K562 (cell line): ENCODE measurements around the gene SRSF6. TPM values are rescaled to one million over a fixed set of nuclear protein-coding genes. Genes with fewer than 3 reads are reported as not detected.

Source experiments
- ATAC-seq: fragments of 200-7000 bp; cut with Tn5 transposase; 3 replicates; pipeline ENCODE4 v1.9.1; 2020; ENCODE audit warnings: moderate library complexity
- BruUV-seq: library from RNA; stranded (reverse); fragments of 400-500 nt; replicated peaks from 2 replicates; lab custom pipeline; 2021; lab: Mats Ljungman, UMichigan
- CTCF ChIA-PET: fragments of 300-600 bp; formaldehyde crosslinking; extraction: SDS; loops from one replicate; lab custom pipeline; 2021; ENCODE audit warnings: low intra/inter-chr PET ratio; lab: Yijun Ruan, JAX
- POLR2A ChIA-PET: fragments of 300-600, 350-650 bp; sonication (Branson Sonifier 250); formaldehyde crosslinking; extraction: SDS; loops from one replicate; lab custom pipeline; 2021; ENCODE audit warnings: antibody characterized with exemption, inconsistent platforms; lab: Yijun Ruan, JAX
- DNase-seq, 4 experiments: peaks; one replicate each; pipeline versions ENCODE4 v3.0.0 to v3.0.0-alpha.2; 2011 to 2018; ENCODE audit warnings: low spot score in 3 of 4, mixed read lengths in 3 of 4; ENCODE audit errors: extremely low read depth in 1 of 4
- FAIRE-seq: peaks from 2 replicates; lab custom pipeline; 2011; peaks lifted over from hg19 to GRCh38; lab: Jason Lieb, UNC
- H2AFZ ChIP-seq: 2 replicates; pipeline ENCODE4 v1.6.0; 2011; ENCODE audit warnings: low read depth, low read length, control low read depth, inconsistent platforms
- H3K27ac ChIP-seq: fragments of 200-600 bp; 3 replicates; pipeline ENCODE4 v1.8.0; 2011; ENCODE audit warnings: low read depth, mild to moderate bottlenecking, control low read depth, inconsistent platforms, low read length, moderate library complexity, mixed read lengths; ENCODE audit errors: extremely low read depth
- H3K27me3 ChIP-seq, 2 experiments: fragments of 300-600 bp in 1 of 2; 2 replicates in 1 of 2; 3 replicates in 1 of 2; pipeline versions ENCODE4 v1.6.0 to v1.8.0; 2011; ENCODE audit warnings: inconsistent platforms in 2 of 2, low read length in 2 of 2, mild to moderate bottlenecking in 1 of 2, mixed read lengths in 1 of 2, moderate library complexity in 1 of 2; ENCODE audit not compliant: control insufficient read depth in 2 of 2, insufficient read depth in 2 of 2
- H3K36me3 ChIP-seq: fragments of 300-600 bp; 3 replicates; pipeline ENCODE4 v1.8.0; 2011; ENCODE audit warnings: mild to moderate bottlenecking, low read length, inconsistent platforms; ENCODE audit not compliant: control insufficient read depth, insufficient read depth
- H3K4me1 ChIP-seq, 2 experiments: fragments of 200-600 bp in 1 of 2; replicated peaks in 1 of 2; 2 replicates in 1 of 2; 3 replicates in 1 of 2; pipeline versions ENCODE4 v1.5.1 to v1.8.0; 2011; ENCODE audit warnings: inconsistent platforms in 2 of 2, low read length in 2 of 2, mild to moderate bottlenecking in 1 of 2, mixed read lengths in 1 of 2, moderate library complexity in 1 of 2; ENCODE audit not compliant: control insufficient read depth in 2 of 2, insufficient read depth in 2 of 2
- H3K4me2 ChIP-seq: 2 replicates; pipeline ENCODE4 v1.6.1; 2011; ENCODE audit warnings: low read length, control low read depth, inconsistent platforms, mixed read lengths; ENCODE audit not compliant: insufficient read depth
- H3K4me3 ChIP-seq: fragments of 200-600 bp; sonication (generic), shearing (Covaris generic); 2 replicates; pipeline ENCODE4 v1.5.1; 2016; ENCODE audit warnings: control low read depth, inconsistent platforms
- H3K79me2 ChIP-seq: fragments of 200-600 bp; 3 replicates; pipeline ENCODE4 v1.8.0; 2011; ENCODE audit warnings: low read length, inconsistent platforms; ENCODE audit not compliant: control insufficient read depth, insufficient read depth
- H3K9ac ChIP-seq, 2 experiments: 2 replicates each; pipeline versions ENCODE4 v1.6.0 to v1.6.1; 2011; ENCODE audit warnings: low read depth in 2 of 2, low read length in 2 of 2, control low read depth in 1 of 2, inconsistent platforms in 1 of 2, mild to moderate bottlenecking in 1 of 2, mixed read lengths in 1 of 2; ENCODE audit not compliant: insufficient read depth in 1 of 2
- H3K9me1 ChIP-seq: one replicate; pipeline ENCODE4 v1.6.0; 2011; ENCODE audit warnings: inconsistent platforms, mild to moderate bottlenecking, low read length, moderate library complexity; ENCODE audit not compliant: control insufficient read depth, insufficient read depth
- H3K9me3 ChIP-seq: replicated peaks from 2 replicates; pipeline ENCODE4 v1.5.1; 2011; ENCODE audit warnings: low read depth, low read length, inconsistent platforms; ENCODE audit not compliant: control insufficient read depth, insufficient read depth
- H4K20me1 ChIP-seq: replicated peaks from 2 replicates; pipeline ENCODE4 v1.6.1; 2011; ENCODE audit warnings: low read length, inconsistent platforms, mixed read lengths; ENCODE audit not compliant: control insufficient read depth, insufficient read depth
- CREB1 ChIP-seq, 2 experiments: sonication (generic) in 1 of 2; formaldehyde crosslinking in 1 of 2; IDR thresholded peaks; 2 replicates each; pipeline versions ENCODE4 v1.6.1 to v1.8.0; 2012 to 2022; ENCODE audit warnings: inconsistent platforms in 1 of 2, mild to moderate bottlenecking in 1 of 2, missing genetic modification reagents in 1 of 2, moderate library complexity in 1 of 2
- CTCF ChIP-seq, 3 experiments: IDR thresholded peaks in 2 of 3; conservative IDR thresholded peaks in 1 of 3; 2 replicates each; pipeline ENCODE4 v1.5.1; 2011 to 2012; ENCODE audit warnings: low read length in 3 of 3, mild to moderate bottlenecking in 3 of 3, control low read depth in 2 of 3, improper control_type of control experiment in 1 of 3, inconsistent platforms in 1 of 3, low read depth in 1 of 3, mixed read lengths in 1 of 3, moderate library complexity in 1 of 3; ENCODE audit not compliant: insufficient read depth in 2 of 3
- HCFC1 ChIP-seq: IDR thresholded peaks from 2 replicates; pipeline ENCODE4 v1.6.1; 2012; ENCODE audit warnings: low read depth, low read length, improper control_type of control experiment
- KAT7 ChIP-seq: sonication (generic); formaldehyde crosslinking; IDR thresholded peaks from 2 replicates; pipeline ENCODE4 v1.8.0; 2022; ENCODE audit warnings: missing genetic modification reagents, mild to moderate bottlenecking, borderline replicate concordance
- PRDM10 ChIP-seq: fragments of 450-650 bp; IDR thresholded peaks from 2 replicates; pipeline ENCODE4 v1.6.1; 2018; ENCODE audit not compliant: partially characterized antibody
- RBM25 ChIP-seq: fragments of 200-400 bp; formaldehyde crosslinking; IDR thresholded peaks from 2 replicates; pipeline ENCODE4 v1.6.1; 2018; ENCODE audit warnings: low read length, low read depth, moderate library complexity; ENCODE audit not compliant: severe bottlenecking
- U2AF1 ChIP-seq: fragments of 200-400 bp; formaldehyde crosslinking; optimal IDR thresholded peaks from 2 replicates; pipeline ENCODE3; 2017; ENCODE audit warnings: mild to moderate bottlenecking, low read depth, low read length, moderate library complexity
- WGBS: fragments of 100-300 bp; shearing (Covaris generic); methylation state at CpG from one replicate; pipeline ENCODE4 v1.1.6; 2016; ENCODE audit warnings: low coverage, mixed read lengths; ENCODE audit not compliant: insufficient coverage; ENCODE audit errors: missing lambda C conversion rate; 5-methylcytosine and 5-hydroxymethylcytosine counted together
- in situ Hi-C: fragments of 300-500 bp; cut with MboI; formaldehyde crosslinking; loops from 4 replicates; pipeline ENCODE4 v1.15.0; 2018; ENCODE audit warnings: inconsistent platforms, mixed read lengths
- intact Hi-C: fragments of 100-400 bp; cut with micrococcal nuclease; formaldehyde crosslinking; loops from 2 replicates; pipeline ENCODE4 v1.14.2; 2022
- polyA plus RNA-seq, 8 experiments: library from polyadenylated mRNA; depleted of rRNA in 4 of 8; stranded (reverse) in 5 of 8; unstranded in 3 of 8; fragments of >200 nt; fragmentation: Nextera tagmentation in 2 of 8; fragmentation: Illumina TruSeq in 1 of 8; extraction: Ambion mirVana in 2 of 8; extraction: Trizol in 1 of 8; gene quantifications; 2 replicates each; pipeline versions ENCODE4 v1.2.1 to v1.2.3, GENCODE V29; 2011 to 2014; ENCODE audit warnings: inconsistent platforms in 1 of 8, missing spikeins in 1 of 8
- total RNA-seq, 7 experiments: library from RNA; depleted of rRNA in 6 of 7; stranded (reverse); fragments of >200 nt in 6 of 7; fragmentation: Illumina TruSeq in 2 of 7; extraction: Trizol in 2 of 7; gene quantifications; 2 replicates each; pipeline versions ENCODE4 v1.2.1 to v1.2.3, GENCODE V29; 2011 to 2021; ENCODE audit warnings: low replicate concordance in 1 of 7
- TF ChIP-seq, protein P1 (sequence below): sonication (generic); formaldehyde crosslinking; IDR thresholded peaks from 2 replicates; pipeline ENCODE4 v1.8.0; 2022; ENCODE audit warnings: missing genetic modification reagents, mild to moderate bottlenecking, moderate library complexity, borderline replicate concordance

Gene SRSF6
- total and polyA plus RNA-seq, 9 of the 15 experiments (the other 6 are each of a cell fraction or from before 2014, with no cell fraction given) = 52.4 to 165 (median 117) TPM

DNA sequence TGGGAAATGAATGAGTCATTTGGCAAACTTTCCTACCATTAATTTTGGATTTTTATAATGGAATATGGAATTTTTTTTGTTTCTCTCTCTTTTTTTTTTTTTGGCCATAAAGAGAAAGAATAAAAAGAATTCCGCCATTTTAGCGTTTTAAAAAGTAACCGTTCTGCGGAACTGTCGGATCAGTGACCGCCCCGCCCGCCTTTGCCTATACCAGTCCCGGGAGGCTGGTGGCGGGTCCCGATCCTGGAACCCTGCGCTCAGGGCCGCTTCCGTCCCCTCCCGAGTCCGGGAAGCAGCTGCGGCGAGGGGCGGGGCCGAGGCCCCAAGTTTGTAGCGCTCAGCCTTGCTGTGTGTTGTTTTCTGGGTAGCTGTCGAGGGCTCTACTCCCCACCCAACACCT, 50.4 kb downstream of the SRSF6 start (continued):
- TF ChIP-seq, protein P1, sequence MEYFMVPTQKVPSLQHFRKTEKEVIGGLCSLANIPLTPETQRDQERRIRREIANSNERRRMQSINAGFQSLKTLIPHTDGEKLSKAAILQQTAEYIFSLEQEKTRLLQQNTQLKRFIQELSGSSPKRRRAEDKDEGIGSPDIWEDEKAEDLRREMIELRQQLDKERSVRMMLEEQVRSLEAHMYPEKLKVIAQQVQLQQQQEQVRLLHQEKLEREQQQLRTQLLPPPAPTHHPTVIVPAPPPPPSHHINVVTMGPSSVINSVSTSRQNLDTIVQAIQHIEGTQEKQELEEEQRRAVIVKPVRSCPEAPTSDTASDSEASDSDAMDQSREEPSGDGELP (CRISPR knock-in tag) = peak; percentile 55
- TF ChIP-seq U2AF1 = no peak

DNA sequence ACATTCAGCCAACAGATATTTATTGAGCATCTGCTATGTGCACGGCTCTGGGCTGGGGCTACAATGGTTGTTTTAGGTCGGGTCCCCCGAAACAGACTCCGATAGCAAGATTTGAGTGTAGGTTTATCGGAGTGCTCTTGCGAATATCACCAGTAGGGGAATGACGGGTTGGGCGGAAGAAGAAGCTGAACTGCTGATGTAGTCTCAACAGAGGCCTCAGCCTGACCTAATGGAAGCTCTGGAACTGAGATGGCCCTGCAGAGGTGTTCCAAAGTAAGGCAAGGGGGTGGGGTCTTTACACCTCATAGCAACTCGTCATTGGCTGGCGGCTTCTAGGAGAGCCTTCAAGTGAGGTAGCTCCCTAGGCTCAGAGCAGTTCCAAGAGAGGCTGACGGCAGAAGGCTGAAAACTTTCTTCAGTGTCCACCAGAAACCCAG, 50.9 kb downstream of the SRSF6 start:
- in situ Hi-C loops = no loop called here
- ChIA-PET POLR2A (interaction anchor here (0.6 to 1.5 kb wide), 5 partner anchors 9 to 159 kb away, joined by 3 to 11 read pairs (median 5); no protein-coding TSS in a partner anchor), CTCF (no interaction called here)
- Histone ChIP-seq H3K79me2 (no peaks in the 10 kb centered on the region), H3K4me2 (peak overlapping the region; percentile 76), H3K9me3 (no peaks in the 10 kb centered on the region), H3K4me1 (peaks cover 3 to 22% of the 10 kb centered on the region in 2 experiments; a peak in 3 of 5 replicates), H3K36me3 (no peaks in the 10 kb centered on the region), H3K4me3 (peak overlapping the region; percentile 65), H3K27me3 (peaks cover 12 to 29% of the 10 kb centered on the region in 2 experiments), H4K20me1 (no peaks in the 10 kb centered on the region; the same call in 1 of the 2 replicates), H3K9ac (peak overlapping the region; percentile 48 to 84; a peak in 3 of 4 replicates), H2AFZ (peak overlapping the region; percentile 91), H3K27ac (no peak overlapping the region), H3K9me1 (no peaks in the 10 kb centered on the region)
- no TSS peak for BruUV-seq
- intact Hi-C loops = no loop called here
- DNase-seq = peak; percentile 51 to 58 (median 56)
- FAIRE-seq = peak; percentile 86
- peak; percentile 58 for ATAC-seq
- TF ChIP-seq RBM25 (peak; percentile 52), CREB1 (IDR thresholded peaks at IDR 0.05) (no peak), CREB1 (CRISPR knock-in tag; IDR thresholded peaks at IDR 0.05) (0 out of 2 replicates have a peak, but pooled peaks have one; percentile 3), PRDM10 (peak; percentile 87), KAT7 (CRISPR knock-in tag) (no peak), HCFC1 (no peak), CTCF (IDR thresholded peaks at IDR 0.05 in 2 of 3, conservative IDR thresholded peaks at IDR 0.05 in 1 of 3; ENCODE audit: insufficient read depth in 2 of 3, low read depth in 1 of 3, low read length in 3 of 3) (peak; percentile 14 to 36 (median 25); a peak in 3 of 6 replicates)
- TF ChIP-seq, protein P1 (CRISPR knock-in tag) = 0 out of 2 replicates have a peak, but pooled peaks have one; percentile 17
- WGBS = 39% methylated on average over 11 of the region's 11 CpGs
